ENCODE data around the gene LIMK2.

LIMK2 gene

GRCh38 chr22:31272522-31273446 is 60.7 kb downstream of the LIMK2 start:
- DNase-seq (ENCODE audit: low spot score) = peak; percentile 42

GRCh38 chr22:31274017-31274416 is 61.9 kb downstream of the LIMK2 start:
- no peak for DNase-seq (ENCODE audit: low spot score)

GRCh38 chr22:31275018-31275417 is 62.9 kb downstream of the LIMK2 start:
- no peak for DNase-seq (ENCODE audit: low spot score)

GRCh38 chr22:31275576-31275975 is 63.5 kb downstream of the LIMK2 start:
- DNase-seq (ENCODE audit: low spot score) = no peak

- no peak for DNase-seq (ENCODE audit: low spot score)
Measured at GRCh38 chr22:31276426-31277167, 64.5 kb downstream of the LIMK2 start.

- DNase-seq (ENCODE audit: low spot score) = no peak
Measured at GRCh38 chr22:31277741-31278140, 65.6 kb downstream of the LIMK2 start.

GRCh38 chr22:31278151-31278621 is 66.1 kb downstream of the LIMK2 start:
- no peak for DNase-seq (ENCODE audit: low spot score)

- no peak for DNase-seq (ENCODE audit: low spot score)
Measured at GRCh38 chr22:31278626-31279326, 66.7 kb downstream of the LIMK2 start.

GRCh38 chr22:31279327-31279669 is 67.2 kb downstream of the LIMK2 start:
- DNase-seq (ENCODE audit: low spot score) = no peak

- no peak for DNase-seq (ENCODE audit: low spot score)
Measured at GRCh38 chr22:31279821-31280505, 67.9 kb downstream of the LIMK2 start.

GRCh38 chr22:31281733-31282132 is 69.6 kb downstream of the LIMK2 start:
- DNase-seq (ENCODE audit: low spot score) = no peak

- no peak for DNase-seq (ENCODE audit: low spot score)
Measured at GRCh38 chr22:31282748-31283468, 70.8 kb downstream of the LIMK2 start.

- no peak for DNase-seq (ENCODE audit: low spot score)
Measured at GRCh38 chr22:31284281-31285155, 72.4 kb downstream of the LIMK2 start.

GRCh38 chr22:31286360-31287255 is 74.5 kb downstream of the LIMK2 start:
- DNase-seq (ENCODE audit: low spot score) = no peak

- DNase-seq (ENCODE audit: low spot score) = no peak
Measured at GRCh38 chr22:31287818-31288495, 75.9 kb downstream of the LIMK2 start.

- DNase-seq (ENCODE audit: low spot score) = no peak
Measured at GRCh38 chr22:31288496-31289240, 76.6 kb downstream of the LIMK2 start.

- no peak for DNase-seq (ENCODE audit: low spot score)
Measured at GRCh38 chr22:31289344-31289743, 77.2 kb downstream of the LIMK2 start.
